ENCODE data around the gene OR6C3. TPM values are rescaled to one million over a fixed set of nuclear protein-coding genes. Genes with fewer than 3 reads are reported as not detected.

OR6C3 gene
- not detected in 2 replicates for polyA plus RNA-seq

DNA sequence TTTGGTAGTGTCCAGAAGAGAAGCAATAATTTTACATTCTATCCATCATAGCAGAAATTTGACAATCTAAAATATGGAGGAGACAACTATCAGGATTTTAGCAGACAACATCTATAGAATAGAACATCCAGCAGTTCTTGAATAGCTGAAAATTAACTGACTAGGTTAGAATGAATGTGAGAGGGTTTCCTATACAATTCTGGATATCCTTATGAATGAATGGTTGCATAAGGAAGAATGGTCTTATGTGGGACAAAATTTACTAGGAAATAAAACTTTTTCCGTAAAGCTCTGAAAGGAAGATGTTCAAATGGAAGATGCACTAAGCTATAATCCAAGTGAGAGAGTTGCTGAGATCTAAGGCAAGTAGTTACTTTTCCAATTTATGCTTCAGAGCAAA, at the start of gene OR6C3:
Gene OR6C3, plus strand, starts transcription at position 301 of the 400 bp plus-strand sequence. CDS start 955 bp downstream, outside the sequence.

DNA sequence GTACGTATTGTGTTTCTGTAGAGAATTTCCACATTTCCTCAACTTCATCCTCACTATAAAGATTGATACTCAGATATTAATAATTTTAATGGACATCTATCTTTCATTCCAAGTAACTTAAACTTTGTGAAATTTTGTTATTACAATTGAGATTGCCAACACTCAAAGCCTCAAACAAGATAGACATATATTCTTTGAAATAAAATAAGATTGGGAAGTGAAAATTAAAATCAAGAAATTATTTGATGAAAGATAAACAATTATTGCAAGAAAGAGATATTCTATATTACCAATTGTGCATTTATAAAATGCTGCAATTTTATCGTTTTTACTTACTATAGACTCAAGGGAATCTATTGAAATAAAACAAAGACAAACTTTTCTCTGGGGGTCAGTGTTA, 34.1 kb upstream of the OR6C3 start, which contains the start of gene OR6C6:
Gene OR6C6, minus strand, starts transcription at position 101 of the 400 bp plus-strand sequence. CDS start 1,337 bp downstream, outside the sequence.

DNA sequence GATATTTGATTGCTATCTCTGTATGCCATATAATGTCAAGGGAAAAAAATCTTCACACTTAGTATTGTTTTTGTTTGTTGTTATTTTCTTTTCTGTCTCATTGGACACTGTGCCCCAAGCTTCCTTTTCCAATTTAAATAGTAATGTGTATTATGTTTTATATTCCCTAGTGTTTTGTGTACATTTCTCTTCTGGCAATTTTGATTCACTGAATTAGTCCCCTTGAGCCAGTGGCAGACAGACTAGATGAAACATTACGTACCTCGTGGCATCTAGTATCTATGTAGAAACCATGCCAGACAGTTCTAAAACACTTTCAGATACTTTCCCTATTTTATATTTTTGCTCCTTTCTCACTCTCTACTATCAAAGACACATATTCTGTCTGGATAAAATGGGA, 16.5 kb upstream of the OR6C3 start, which contains the start of gene OR6C1:
Gene OR6C1, plus strand, starts transcription at position 301 of the 400 bp plus-strand sequence. CDS start 6,257 bp downstream, outside the sequence.

DNA sequence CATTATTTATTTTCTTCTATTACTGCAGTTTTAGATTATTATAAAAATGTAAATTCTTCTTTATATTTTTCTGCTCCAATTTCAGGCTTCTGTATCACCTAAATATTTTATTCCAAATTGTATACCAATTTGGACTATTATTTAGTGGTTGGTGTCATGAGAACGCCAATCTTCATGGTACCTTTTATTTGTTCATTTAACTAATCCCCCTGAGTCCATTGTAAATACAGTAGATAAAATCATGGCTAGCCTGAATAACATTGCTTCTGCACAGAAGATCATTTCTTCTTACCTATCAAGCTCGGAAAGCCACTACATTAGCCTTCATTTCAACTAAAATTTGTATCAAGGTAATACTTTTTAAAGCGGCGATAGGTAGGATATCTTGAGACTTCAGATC, 32.1 kb downstream of the OR6C3 start, which contains the start of gene OR6C75:
Gene OR6C75, plus strand, starts transcription at position 301 of the 400 bp plus-strand sequence. CDS start 2,136 bp downstream, outside the sequence.

Other genes with a start within 250 kb of the OR6C3 start
- not detected in 2 replicates for gene OR9K2, start 204.3 kb upstream of the OR6C3 start, polyA plus RNA-seq
- not detected in 2 replicates for gene OR10A7, start 109.7 kb upstream of the OR6C3 start, polyA plus RNA-seq
- not detected in 2 replicates for gene OR6C74, start 86.1 kb upstream of the OR6C3 start, polyA plus RNA-seq
- not detected in 2 replicates for gene OR6C6, start 34.2 kb upstream of the OR6C3 start, polyA plus RNA-seq
- gene OR6C1, start 16.4 kb upstream of the OR6C3 start, polyA plus RNA-seq, result not detected in 2 replicates
- not detected in 2 replicates for gene OR6C75, start 32.2 kb downstream of the OR6C3 start, polyA plus RNA-seq
- gene OR6C65, start 69.8 kb downstream of the OR6C3 start, polyA plus RNA-seq, result not detected in 2 replicates
- not detected in 2 replicates for gene OR6C76, start 95.5 kb downstream of the OR6C3 start, polyA plus RNA-seq
- not detected in 2 replicates for gene OR6C2, start 113.3 kb downstream of the OR6C3 start, polyA plus RNA-seq
- not detected in 2 replicates for gene OR6C70, start 139.4 kb downstream of the OR6C3 start, polyA plus RNA-seq
- not detected in 2 replicates for gene OR6C68, start 161.6 kb downstream of the OR6C3 start, polyA plus RNA-seq
- gene OR6C4, start 218.9 kb downstream of the OR6C3 start, polyA plus RNA-seq, result not detected in 2 replicates
- gene OR2AP1, start 241.7 kb downstream of the OR6C3 start, polyA plus RNA-seq, result not detected in 2 replicates